ENCODE results near the gene ADAMTS4. TPM values are rescaled to one million over a fixed set of nuclear protein-coding genes. Genes with fewer than 3 reads are reported as not detected.

The ADAMTS4 gene
- total and polyA plus RNA-seq, 9 of the 15 experiments (the other 6 are each of a cell fraction or from before 2014, with no cell fraction given) = 0.07 to 3.7 (median 0.41) TPM

DNA sequence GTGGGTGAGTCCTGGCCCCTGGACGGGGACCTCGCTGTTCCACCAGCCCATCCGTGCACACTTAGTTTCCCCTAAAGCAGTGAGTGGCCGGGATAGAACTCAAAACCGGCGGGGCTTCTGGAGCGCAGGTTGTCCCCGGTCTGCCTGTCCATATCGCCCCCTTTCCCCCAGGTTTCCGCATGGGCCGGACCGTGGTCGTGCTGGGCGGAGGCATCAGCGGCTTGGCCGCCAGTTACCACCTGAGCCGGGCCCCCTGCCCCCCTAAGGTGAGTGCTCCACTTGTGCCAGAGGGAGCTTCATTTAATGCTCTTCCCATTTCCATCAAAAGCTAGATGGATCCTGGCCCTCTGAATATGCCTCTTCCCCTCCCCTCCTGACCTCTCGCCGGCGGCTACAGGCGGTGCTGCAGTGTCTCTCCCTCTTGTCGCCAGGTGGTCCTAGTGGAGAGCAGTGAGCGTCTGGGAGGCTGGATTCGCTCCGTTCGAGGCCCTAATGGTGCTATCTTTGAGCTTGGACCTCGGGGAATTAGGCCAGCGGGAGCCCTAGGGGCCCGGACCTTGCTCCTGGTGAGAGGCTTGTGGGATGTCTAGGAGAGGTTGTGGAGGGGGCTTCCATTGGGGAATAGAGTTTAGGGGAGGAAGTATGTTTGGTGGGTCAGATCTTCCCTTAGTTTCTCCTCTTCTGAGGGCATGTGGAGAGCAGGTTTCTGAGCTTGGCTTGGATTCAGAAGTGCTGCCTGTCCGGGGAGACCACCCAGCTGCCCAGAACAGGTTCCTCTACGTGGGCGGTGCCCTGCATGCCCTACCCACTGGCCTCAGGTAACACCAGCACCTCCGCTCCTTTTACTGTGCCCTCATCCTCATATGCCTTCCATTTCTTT is 31.9 kb downstream of the ADAMTS4 start (continued):
- TF ChIP-seq CBFB (CRISPR knock-in tag; IDR thresholded peaks at IDR 0.05) (0 out of 2 replicates have a peak, but pooled peaks have one; percentile 56), CTCF (IDR thresholded peaks at IDR 0.05 in 2 of 3, conservative IDR thresholded peaks at IDR 0.05 in 1 of 3; ENCODE audit: insufficient read depth in 2 of 3, low read depth in 1 of 3, low read length in 3 of 3) (0 out of 6 replicates have a peak, but pooled peaks of 1 of the 3 experiments have one; percentile 13), EGR1 (conservative IDR thresholded peaks at IDR 0.05) (0 out of 2 replicates have a peak, but pooled peaks have one; percentile 19), ZBTB7A (IDR thresholded peaks at IDR 0.05; ENCODE audit: borderline replicate concordance, control insufficient read depth, low read depth, low read length) (peak; percentile 52; the same call in 1 of the 2 replicates), BCLAF1 (IDR thresholded peaks at IDR 0.05; ENCODE audit: borderline replicate concordance in 1 of 2, control insufficient read depth in 1 of 2, low read depth in 2 of 2, low read length in 1 of 2) (0 out of 4 replicates have a peak, but pooled peaks of 1 of the 2 experiments have one; percentile 4), FOXP4 (CRISPR knock-in tag; IDR thresholded peaks at IDR 0.05; ENCODE audit: borderline replicate concordance) (0 out of 2 replicates have a peak, but pooled peaks have one; percentile 4), ELF1 (tag; IDR thresholded peaks at IDR 0.05) (peak; percentile 48; the same call in 1 of the 2 replicates), KLF16 (IDR thresholded peaks at IDR 0.05) (no peak), CHD1 (IDR thresholded peaks at IDR 0.05; ENCODE audit: low read length) (peak; percentile 86), TAF1 (IDR thresholded peaks at IDR 0.05; ENCODE audit: control insufficient read depth, extremely low read depth, insufficient read depth, low read length, severe bottlenecking) (no peak), ZNF444 (CRISPR knock-in tag; IDR thresholded peaks at IDR 0.05) (no peak), NR1H2 (CRISPR knock-in tag; IDR thresholded peaks at IDR 0.05) (0 out of 2 replicates have a peak, but pooled peaks have one; percentile 78), TAF15 (IDR thresholded peaks at IDR 0.05; ENCODE audit: low read depth, low read length) (no peak), CREB3 (tag; conservative IDR thresholded peaks at IDR 0.05; ENCODE audit: low read depth) (peak; percentile 32; the same call in 1 of the 2 replicates)
- TF ChIP-seq, protein P1, sequence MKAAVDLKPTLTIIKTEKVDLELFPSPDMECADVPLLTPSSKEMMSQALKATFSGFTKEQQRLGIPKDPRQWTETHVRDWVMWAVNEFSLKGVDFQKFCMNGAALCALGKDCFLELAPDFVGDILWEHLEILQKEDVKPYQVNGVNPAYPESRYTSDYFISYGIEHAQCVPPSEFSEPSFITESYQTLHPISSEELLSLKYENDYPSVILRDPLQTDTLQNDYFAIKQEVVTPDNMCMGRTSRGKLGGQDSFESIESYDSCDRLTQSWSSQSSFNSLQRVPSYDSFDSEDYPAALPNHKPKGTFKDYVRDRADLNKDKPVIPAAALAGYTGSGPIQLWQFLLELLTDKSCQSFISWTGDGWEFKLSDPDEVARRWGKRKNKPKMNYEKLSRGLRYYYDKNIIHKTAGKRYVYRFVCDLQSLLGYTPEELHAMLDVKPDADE (conservative IDR thresholded peaks at IDR 0.05; ENCODE audit: control insufficient read depth, low read depth, low read length) = peak; percentile 50; the same call in 1 of the 2 replicates
